Osteoblast (primary cell): ENCODE data around the gene RBPJ. TPM values are rescaled to one million over a fixed set of nuclear protein-coding genes. Genes with fewer than 3 reads are reported as not detected.
A peak's percentile ranks its signal among the peaks of the same experiment; 100 is the strongest.

Experiments used
- DNase-seq: peaks from one replicate; pipeline ENCODE4 v3.0.0; 2011; ENCODE audit warnings: low spot score, mixed read lengths; ENCODE audit not compliant: insufficient read length; ENCODE audit errors: missing footprints
- H2AFZ ChIP-seq: 2 replicates; pipeline ENCODE4 v1.6.0; 2011; ENCODE audit warnings: mild to moderate bottlenecking, low read length
- H3K27ac ChIP-seq: 2 replicates; pipeline ENCODE4 v1.5.1; 2011; ENCODE audit warnings: mild to moderate bottlenecking, low read depth, low read length, moderate library complexity
- H3K27me3 ChIP-seq: 2 replicates; pipeline ENCODE4 v1.6.0; 2012; ENCODE audit warnings: mild to moderate bottlenecking, control low read depth, inconsistent platforms, low read length, moderate library complexity; ENCODE audit not compliant: insufficient read depth
- H3K36me3 ChIP-seq: 2 replicates; pipeline ENCODE4 v1.5.1; 2011; ENCODE audit warnings: mild to moderate bottlenecking, low read length, control low read depth, moderate library complexity; ENCODE audit not compliant: insufficient read depth
- H3K4me1 ChIP-seq: 2 replicates; pipeline ENCODE4 v1.5.1; 2011; ENCODE audit warnings: mild to moderate bottlenecking, low read length, control low read depth, moderate library complexity; ENCODE audit not compliant: insufficient read depth
- H3K4me2 ChIP-seq: 2 replicates; pipeline ENCODE4 v1.6.0; 2011; ENCODE audit warnings: mild to moderate bottlenecking, low read length; ENCODE audit not compliant: insufficient read depth
- H3K4me3 ChIP-seq: fragments of 200-600 bp; sonication (generic); 3 replicates; pipeline ENCODE4 v1.5.1; 2012; ENCODE audit warnings: mild to moderate bottlenecking, low read length, inconsistent platforms; ENCODE audit not compliant: insufficient read depth
- H3K79me2 ChIP-seq: 2 replicates; pipeline ENCODE4 v1.6.0; 2012; ENCODE audit warnings: mild to moderate bottlenecking, low read length, control low read depth, inconsistent platforms; ENCODE audit not compliant: insufficient read depth
- H3K9me3 ChIP-seq: 2 replicates; pipeline ENCODE4 v1.5.1; 2011; ENCODE audit warnings: low read depth, low read length, control low read depth
- H4K20me1 ChIP-seq: 2 replicates; pipeline ENCODE4 v1.6.0; 2012; ENCODE audit warnings: mild to moderate bottlenecking, low read length, control low read depth; ENCODE audit not compliant: insufficient read depth
- total RNA-seq: library from RNA; depleted of rRNA; stranded (reverse); fragments of >200 nt; gene quantifications from 2 replicates; pipeline ENCODE4 v1.2.3, GENCODE V29; 2012
- TF ChIP-seq, protein P1 (sequence below): IDR thresholded peaks from 2 replicates; pipeline ENCODE4 v1.5.1; 2011; ENCODE audit warnings: mild to moderate bottlenecking, low read depth, low read length, moderate library complexity; ENCODE audit errors: extremely low read depth

The RBPJ gene
- total RNA-seq, 1 donor, result 106 TPM

DNA sequence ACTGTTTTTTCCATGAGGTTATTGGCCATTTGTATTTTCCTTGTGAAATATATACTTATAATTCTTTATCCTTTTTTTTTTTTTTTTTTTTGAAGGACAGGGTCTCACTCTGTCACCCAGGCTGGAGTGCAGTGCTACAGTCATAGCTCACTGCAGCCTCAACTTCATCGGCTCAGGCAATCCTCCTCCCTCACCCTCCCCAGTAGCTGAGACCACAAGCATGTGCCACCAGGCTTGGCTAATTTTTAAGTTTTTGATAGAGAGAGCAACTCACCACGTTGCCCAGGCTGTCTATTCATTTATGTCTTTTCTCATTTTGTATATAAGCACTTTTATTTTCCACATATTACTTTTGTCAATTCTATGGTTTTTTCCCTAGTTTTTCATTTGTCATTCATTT is 16.8 kb downstream of the RBPJ start:
- no peak for DNase-seq
- TF ChIP-seq, protein P1, sequence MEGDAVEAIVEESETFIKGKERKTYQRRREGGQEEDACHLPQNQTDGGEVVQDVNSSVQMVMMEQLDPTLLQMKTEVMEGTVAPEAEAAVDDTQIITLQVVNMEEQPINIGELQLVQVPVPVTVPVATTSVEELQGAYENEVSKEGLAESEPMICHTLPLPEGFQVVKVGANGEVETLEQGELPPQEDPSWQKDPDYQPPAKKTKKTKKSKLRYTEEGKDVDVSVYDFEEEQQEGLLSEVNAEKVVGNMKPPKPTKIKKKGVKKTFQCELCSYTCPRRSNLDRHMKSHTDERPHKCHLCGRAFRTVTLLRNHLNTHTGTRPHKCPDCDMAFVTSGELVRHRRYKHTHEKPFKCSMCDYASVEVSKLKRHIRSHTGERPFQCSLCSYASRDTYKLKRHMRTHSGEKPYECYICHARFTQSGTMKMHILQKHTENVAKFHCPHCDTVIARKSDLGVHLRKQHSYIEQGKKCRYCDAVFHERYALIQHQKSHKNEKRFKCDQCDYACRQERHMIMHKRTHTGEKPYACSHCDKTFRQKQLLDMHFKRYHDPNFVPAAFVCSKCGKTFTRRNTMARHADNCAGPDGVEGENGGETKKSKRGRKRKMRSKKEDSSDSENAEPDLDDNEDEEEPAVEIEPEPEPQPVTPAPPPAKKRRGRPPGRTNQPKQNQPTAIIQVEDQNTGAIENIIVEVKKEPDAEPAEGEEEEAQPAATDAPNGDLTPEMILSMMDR, result no peak
- no peak overlapping the region for H3K4me3 ChIP-seq
- H4K20me1 ChIP-seq, result peaks cover 67% of the 10 kb centered on the region
- H3K9me3 ChIP-seq, result no peaks in the 10 kb centered on the region
- no peak overlapping the region for H3K27ac ChIP-seq
- H3K27me3 ChIP-seq, result no peaks in the 10 kb centered on the region
- no peak overlapping the region for H3K4me2 ChIP-seq
- H2AFZ ChIP-seq, result no peak overlapping the region
- H3K4me1 ChIP-seq, result peaks cover 12% of the 10 kb centered on the region
- peaks cover 96% of the 10 kb centered on the region for H3K79me2 ChIP-seq
- H3K36me3 ChIP-seq, result no peaks in the 10 kb centered on the region

DNA sequence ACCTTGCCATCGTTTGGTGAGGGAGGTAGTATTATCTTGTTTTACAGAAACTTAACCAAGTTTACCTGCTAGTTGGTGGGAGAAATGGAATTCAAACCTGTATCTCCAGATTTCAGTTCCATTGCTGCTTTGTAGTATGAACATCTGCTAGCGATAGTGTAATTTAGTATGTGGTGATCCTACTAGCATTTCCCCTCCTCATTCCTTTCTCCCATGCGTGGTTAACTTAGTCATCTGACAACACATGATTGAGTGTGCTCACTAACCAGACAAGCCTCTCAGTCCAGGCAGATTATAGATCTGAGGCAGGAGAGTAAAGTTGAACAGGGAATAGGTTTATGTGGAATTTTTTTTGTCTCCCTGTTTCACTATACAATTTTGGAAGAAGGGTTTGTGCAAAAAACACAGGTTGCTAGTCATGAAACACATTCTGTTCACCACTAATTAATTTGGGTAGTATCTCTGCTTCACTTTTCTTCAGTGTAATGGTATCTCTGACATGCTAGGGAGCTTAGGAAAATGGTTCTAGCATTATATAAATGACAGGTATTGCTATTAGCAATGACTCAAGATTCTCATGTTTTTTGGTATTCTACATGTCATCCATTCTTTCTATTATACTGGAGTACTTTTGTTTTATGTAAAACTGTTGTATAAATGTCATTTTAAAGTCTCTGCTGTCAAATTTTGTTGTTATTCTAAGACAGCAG is 21.7 kb downstream of the RBPJ start:
- Histone ChIP-seq H3K4me2 (peak overlapping the region; percentile 67), H3K4me3 (peak overlapping the region; percentile 4), H3K27me3 (no peaks in the 10 kb centered on the region), H3K4me1 (peaks cover 43% of the 10 kb centered on the region), H2AFZ (no peak overlapping the region), H3K79me2 (peaks cover 94% of the 10 kb centered on the region), H3K9me3 (no peaks in the 10 kb centered on the region), H3K36me3 (no peaks in the 10 kb centered on the region), H3K27ac (peak overlapping the region; percentile 86), H4K20me1 (peaks cover 52% of the 10 kb centered on the region)
- DNase-seq, result peak; percentile 96
- TF ChIP-seq, protein P1, result no peak

DNA sequence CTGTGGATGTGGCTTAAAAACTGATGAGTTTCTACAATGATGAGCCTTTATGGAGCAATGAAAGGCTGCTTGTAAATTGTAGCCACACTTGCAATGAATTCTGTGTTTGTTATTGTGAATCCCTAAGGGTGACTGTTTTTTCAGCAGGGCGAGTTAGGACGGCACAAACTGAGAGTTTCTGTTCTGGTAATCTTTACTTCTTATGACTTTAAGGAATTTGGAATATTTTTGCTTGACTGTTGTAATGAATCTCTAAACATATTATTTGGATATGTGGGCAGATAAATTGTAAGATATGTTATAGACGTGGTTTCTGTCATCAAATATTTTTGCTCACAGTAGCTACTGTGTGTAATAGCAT is 22.2 kb downstream of the RBPJ start:
- Histone ChIP-seq H3K9me3 (no peaks in the 10 kb centered on the region), H3K36me3 (no peaks in the 10 kb centered on the region), H3K79me2 (peaks cover 93% of the 10 kb centered on the region), H3K27me3 (no peaks in the 10 kb centered on the region), H3K27ac (peak overlapping the region; percentile 86), H3K4me2 (peak overlapping the region; percentile 67), H3K4me1 (peaks cover 43% of the 10 kb centered on the region), H2AFZ (no peak overlapping the region), H3K4me3 (no peak overlapping the region), H4K20me1 (peaks cover 49% of the 10 kb centered on the region)
- TF ChIP-seq, protein P1, result no peak
- DNase-seq, result no peak

DNA sequence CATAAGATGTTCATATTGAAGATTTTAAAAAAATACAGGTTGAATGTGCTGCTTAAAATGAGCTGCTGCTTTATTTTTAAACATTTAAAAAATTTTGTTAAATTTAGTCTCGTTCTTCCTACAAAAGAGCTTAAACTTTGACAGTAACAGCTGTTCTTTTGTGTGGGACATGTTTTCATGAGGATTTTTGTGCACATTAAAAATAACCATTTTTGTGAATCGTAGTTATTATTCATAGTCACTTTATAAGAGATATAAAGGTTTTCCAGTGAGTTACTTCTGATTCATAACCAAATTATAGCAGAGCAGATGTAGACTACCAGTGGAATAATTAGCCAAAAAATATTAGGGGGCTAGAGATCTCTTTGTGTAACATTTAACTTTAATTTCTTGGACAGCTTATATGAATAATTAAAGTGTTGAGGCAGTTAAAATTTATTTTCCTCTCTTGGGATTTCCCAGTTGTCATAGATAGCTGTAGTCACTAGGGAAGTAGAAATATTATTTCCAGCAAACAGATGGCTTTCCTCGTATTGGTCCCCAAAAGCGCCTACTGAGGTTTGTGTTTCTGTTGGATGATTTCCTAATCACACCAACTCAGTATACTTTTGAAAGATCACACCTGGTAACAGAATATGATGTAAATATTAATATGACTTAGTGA is 24.2 kb downstream of the RBPJ start:
- Histone ChIP-seq H3K4me3 (no peak overlapping the region), H3K79me2 (peaks cover 93% of the 10 kb centered on the region), H3K9me3 (no peaks in the 10 kb centered on the region), H3K27ac (peak overlapping the region; percentile 35), H3K27me3 (no peaks in the 10 kb centered on the region), H4K20me1 (peaks cover 47% of the 10 kb centered on the region), H2AFZ (no peak overlapping the region), H3K36me3 (no peaks in the 10 kb centered on the region), H3K4me1 (peaks cover 43% of the 10 kb centered on the region), H3K4me2 (peak overlapping the region; percentile 41)
- TF ChIP-seq, protein P1, result no peak
- DNase-seq, result no peak
